Right renal cortex interstitium (tissue), 3 donors: ENCODE measurements around the gene CDC42EP4. TPM values are rescaled to one million over a fixed set of nuclear protein-coding genes. Genes with fewer than 3 reads are reported as not detected.

ENCODE experiments used
- DNase-seq, 3 donors: peaks; one replicate each; pipeline ENCODE4 v3.0.0-alpha.2; 2013; ENCODE audit warnings: low read depth in 3 of 3, low spot score in 2 of 3
- polyA plus RNA-seq, 3 donors: library from polyadenylated mRNA; unstranded; fragments of 120-200 nt; gene quantifications; one replicate each; pipeline ENCODE4 v1.2.1, GENCODE V29; 2013; ENCODE audit not compliant: insufficient read length in 3 of 3

Gene CDC42EP4
- polyA plus RNA-seq, 3 donors = 41.5 to 45.8 (median 42.4) TPM

- no peak for DNase-seq
These were observed 7.4 kb downstream of the CDC42EP4 start for GRCh38 chr17:73304438-73304837.

DNA sequence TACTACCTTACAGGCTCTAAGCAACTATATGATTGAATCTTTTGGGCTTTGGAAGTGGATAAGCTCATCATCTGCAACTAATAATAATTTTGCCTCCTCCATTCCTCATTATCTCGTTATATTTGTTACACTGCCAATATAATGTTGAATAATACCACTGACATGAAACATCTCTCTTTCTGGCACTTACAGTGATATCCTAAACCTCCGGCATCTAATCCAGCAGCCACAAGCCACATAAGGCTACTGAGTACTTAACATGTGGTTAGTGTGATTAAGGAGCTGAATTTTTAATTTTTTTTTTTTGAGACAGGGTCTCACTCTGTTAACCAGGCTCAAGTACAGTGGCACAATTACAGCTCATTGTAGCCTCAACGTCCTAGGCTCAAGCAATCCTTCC lies 9.6 kb downstream of the CDC42EP4 start:
- DNase-seq = no peak

- DNase-seq = no peak
These were observed 10.4 kb downstream of the CDC42EP4 start for GRCh38 chr17:73301369-73301768.

GRCh38 chr17:73300392-73300791 lies 11.4 kb downstream of the CDC42EP4 start:
- no peak for DNase-seq

- no peak for DNase-seq
These were observed 13.6 kb downstream of the CDC42EP4 start for GRCh38 chr17:73297934-73298861.

GRCh38 chr17:73293480-73293911 lies 18.3 kb downstream of the CDC42EP4 start:
- DNase-seq = no peak

- no peak for DNase-seq
These were observed 18.8 kb downstream of the CDC42EP4 start for GRCh38 chr17:73293031-73293430.

GRCh38 chr17:73292031-73292531 lies 19.7 kb downstream of the CDC42EP4 start:
- DNase-seq = no peak

- DNase-seq = no peak
These were observed 20.5 kb downstream of the CDC42EP4 start for GRCh38 chr17:73291260-73291801.

DNA sequence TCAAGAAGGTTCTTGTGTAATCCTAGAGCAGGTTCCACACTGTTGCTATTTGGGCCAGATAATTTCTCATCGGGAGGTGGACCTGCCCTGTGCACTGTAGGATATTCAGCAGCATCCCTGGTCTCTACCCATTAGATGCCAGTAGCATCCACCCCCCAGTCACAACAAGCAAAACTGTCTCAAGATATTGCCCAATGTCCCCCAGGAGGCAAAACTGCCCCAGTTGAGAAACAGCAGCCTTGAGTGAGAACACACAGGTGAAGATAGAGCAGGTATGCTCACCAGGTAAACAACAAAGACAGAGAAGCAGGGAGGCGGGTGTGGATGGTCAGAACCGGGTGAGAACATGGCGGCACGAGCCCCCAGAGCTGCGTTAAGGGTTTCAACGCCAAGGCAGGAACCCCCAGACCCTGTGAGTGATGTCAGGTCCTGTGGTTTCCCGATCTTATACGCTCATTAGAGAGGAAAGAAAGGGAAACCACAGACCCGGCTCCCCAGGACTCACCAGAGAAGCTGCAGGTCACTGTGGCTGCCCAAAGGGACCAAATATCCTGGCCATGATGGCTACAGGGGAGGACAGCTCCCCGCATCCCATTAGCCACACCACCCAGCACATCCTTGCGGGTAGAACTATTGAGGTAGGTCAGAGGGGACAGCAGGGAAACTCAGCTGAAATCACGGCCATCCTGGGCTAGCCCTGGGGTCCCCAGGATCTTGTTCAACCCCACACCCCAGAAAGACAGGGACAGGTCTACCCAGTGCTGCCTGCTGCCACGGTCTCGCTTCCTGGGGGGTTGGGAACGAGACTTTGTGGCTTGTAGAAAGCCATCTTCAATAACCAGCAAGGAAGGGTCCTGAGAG lies 21.2 kb downstream of the CDC42EP4 start:
- DNase-seq = no peak

DNA sequence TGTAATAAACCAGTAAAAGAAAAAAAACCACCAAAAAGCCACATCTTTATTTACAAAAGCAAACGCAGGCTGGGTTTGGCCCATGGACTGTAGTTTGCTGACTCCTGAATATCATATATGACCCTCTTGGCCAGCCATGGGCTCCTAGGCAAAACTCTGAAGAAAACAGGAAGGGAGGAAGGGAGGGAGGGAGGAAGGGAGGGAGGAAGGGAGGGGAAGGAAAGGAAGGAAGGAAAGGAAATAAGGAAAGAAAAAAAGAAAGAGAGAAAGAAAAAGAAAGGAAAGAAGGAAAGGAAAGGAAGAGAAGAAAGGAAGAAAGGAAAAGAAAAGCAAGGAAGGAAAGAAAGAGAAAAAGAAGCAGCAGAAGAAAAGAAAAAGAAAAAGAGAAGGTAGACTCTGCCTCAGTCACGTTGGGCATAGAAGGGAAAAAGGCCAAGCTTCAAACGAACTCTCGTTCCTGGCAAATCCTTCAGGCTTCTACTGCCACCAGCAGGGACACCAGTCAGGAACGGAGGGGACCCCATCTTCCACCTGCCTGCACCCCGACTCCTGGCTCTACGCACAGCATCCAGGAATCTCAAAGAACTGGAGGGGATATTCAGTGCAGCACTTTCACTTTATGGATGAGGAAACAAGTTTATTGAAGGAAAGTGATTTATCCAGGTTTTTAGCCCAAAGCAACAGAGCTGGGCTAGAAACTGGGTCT lies 22.1 kb downstream of the CDC42EP4 start:
- no peak for DNase-seq

- no peak for DNase-seq
These were observed 23.1 kb downstream of the CDC42EP4 start for GRCh38 chr17:73288534-73289302.

- DNase-seq = no peak
These were observed 24.9 kb downstream of the CDC42EP4 start for GRCh38 chr17:73286863-73287296.

DNA sequence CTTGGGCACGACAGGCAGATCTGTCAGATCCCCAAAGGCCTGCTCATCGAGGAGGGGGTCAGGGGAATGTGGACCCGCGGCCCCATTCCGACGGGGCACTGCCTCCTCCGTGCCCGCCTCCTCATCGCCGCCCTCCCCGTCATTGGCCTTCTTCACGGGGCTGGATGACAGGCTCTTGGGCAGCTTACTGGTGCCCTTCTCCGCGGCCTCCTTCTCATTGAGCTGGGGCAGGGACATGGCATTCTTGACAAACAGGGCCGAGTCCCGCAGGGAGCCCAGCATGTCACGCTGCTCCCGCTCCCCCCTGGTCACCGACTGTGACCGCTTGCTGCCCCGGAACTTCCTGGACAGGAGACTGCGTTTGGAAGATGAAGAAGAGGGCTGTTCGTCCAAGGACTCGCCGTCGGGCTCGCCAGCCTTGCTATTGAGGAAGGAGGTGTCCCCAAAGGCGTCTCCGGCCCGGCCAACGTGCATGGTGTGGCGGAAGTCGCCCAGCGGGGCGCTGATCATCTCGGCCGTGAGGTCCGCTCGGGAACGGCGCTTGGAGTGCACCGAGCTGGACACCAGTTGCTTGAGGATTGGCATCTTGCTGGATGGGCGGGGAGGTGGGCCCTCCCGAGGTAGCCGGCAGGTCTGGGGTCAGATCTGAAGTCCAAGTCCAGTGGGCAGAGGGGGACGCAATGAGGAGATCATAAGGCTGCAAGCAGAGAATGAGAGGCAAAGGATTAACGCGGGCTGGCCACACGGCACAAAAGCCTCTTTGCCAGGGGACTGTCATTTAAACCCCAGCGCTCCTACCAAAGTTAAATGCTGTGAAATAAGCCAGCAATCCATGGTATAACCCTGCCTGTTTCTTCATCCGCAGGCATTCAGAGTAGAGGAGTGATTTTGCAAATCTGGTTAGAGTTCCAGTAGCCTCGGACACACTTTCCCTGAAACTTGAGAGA lies 25.6 kb downstream of the CDC42EP4 start:
- no peak for DNase-seq

- DNase-seq = no peak
These were observed 26.2 kb downstream of the CDC42EP4 start for GRCh38 chr17:73285603-73285908.

DNA sequence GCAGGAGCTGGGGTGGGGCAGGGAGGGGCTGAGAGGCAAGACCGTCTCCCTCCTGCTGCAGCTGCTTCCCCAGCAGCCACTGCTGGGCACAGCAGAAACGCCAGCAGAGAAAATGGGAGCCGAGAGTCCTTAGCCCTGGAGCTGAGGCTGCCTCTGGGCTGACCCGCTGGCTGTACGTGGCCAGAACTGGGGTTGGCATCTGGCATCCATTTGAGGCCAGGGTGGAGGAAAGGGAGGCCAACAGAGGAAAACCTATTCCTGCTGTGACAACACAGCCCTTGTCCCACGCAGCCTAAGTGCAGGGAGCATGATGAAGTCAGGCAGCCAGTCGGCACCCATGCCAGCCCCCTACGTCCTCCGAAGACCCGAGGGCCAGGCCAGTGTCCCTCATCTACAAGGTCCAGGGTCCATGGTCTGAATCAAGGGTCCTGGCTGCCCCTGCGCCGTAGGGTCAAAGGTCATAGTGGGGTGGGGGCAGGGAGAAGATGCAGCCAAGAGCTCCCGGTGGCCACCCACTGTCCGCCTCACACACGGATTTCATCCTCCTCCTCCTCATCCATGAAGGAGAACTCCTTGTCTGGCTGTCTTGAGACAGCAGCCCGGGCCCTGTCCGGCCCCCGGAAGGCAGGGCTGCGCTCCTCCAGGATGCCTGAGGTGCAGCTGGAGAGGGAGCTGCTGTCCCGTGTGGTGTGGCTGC lies 26.7 kb downstream of the CDC42EP4 start:
- no peak for DNase-seq

- no peak for DNase-seq
These were observed 27.4 kb downstream of the CDC42EP4 start for GRCh38 chr17:73284354-73284753.

GRCh38 chr17:73283841-73284282 lies 27.9 kb downstream of the CDC42EP4 start:
- DNase-seq = no peak
